ENCODE results near the gene PAK4.
"Not testable (repeated sequence)": the region's sequence is repeated elsewhere in the genome, so short reads cannot be mapped to it uniquely, and the experiment has no call there.

GRCh38 chr19:39219108-39219507 is 93.5 kb downstream of the PAK4 start:
- not testable (repeated sequence) for TF ChIP-seq CTCF (IDR thresholded peaks at IDR 0.05); ATF2 (CRISPR knock-in tag; IDR thresholded peaks at IDR 0.05; ENCODE audit: borderline replicate concordance, low read depth); RELA (CRISPR knock-in tag; IDR thresholded peaks at IDR 0.05; ENCODE audit: borderline replicate concordance); ZBTB43 (CRISPR knock-in tag; IDR thresholded peaks at IDR 0.05)
